Duodenal mucosa (tissue), 2 donors: ENCODE results near the gene PROKR1.
A peak's percentile ranks its signal among the peaks of the same experiment; 100 is the strongest.
"Not testable (repeated sequence)": the region's sequence is repeated elsewhere in the genome, so short reads cannot be mapped to it uniquely, and the experiment has no call there.

Experiments used
- H3K27ac ChIP-seq: one replicate; pipeline ENCODE4 v1.7.0; 2013; ENCODE audit warnings: low read depth, low read length
- H3K27me3 ChIP-seq, 2 donors: one replicate each; pipeline ENCODE4 v1.7.0; 2013; ENCODE audit warnings: low read length in 2 of 2, control low read depth in 1 of 2; ENCODE audit not compliant: insufficient read depth in 2 of 2, control insufficient read depth in 1 of 2
- H3K36me3 ChIP-seq, 2 donors: one replicate each; pipeline ENCODE4 v1.7.0; 2013; ENCODE audit warnings: low read length in 2 of 2, control low read depth in 1 of 2; ENCODE audit not compliant: insufficient read depth in 2 of 2, control insufficient read depth in 1 of 2
- H3K4me1 ChIP-seq, 2 donors: one replicate each; pipeline ENCODE4 v1.7.0; 2013; ENCODE audit warnings: low read length in 2 of 2, control low read depth in 1 of 2; ENCODE audit not compliant: insufficient read depth in 2 of 2, control insufficient read depth in 1 of 2
- H3K4me3 ChIP-seq, 2 donors: one replicate each; pipeline ENCODE4 v1.7.0; 2013; ENCODE audit warnings: low read length in 2 of 2, low read depth in 1 of 2
- H3K9ac ChIP-seq, 2 donors: one replicate each; pipeline ENCODE4 v1.7.0; 2013; ENCODE audit warnings: low read length in 2 of 2, low read depth in 1 of 2
- H3K9me3 ChIP-seq, 2 donors: one replicate each; pipeline ENCODE4 v1.7.0; 2013; ENCODE audit warnings: low read length in 2 of 2, control low read depth in 1 of 2; ENCODE audit not compliant: control insufficient read depth in 1 of 2

Gene PROKR1

DNA sequence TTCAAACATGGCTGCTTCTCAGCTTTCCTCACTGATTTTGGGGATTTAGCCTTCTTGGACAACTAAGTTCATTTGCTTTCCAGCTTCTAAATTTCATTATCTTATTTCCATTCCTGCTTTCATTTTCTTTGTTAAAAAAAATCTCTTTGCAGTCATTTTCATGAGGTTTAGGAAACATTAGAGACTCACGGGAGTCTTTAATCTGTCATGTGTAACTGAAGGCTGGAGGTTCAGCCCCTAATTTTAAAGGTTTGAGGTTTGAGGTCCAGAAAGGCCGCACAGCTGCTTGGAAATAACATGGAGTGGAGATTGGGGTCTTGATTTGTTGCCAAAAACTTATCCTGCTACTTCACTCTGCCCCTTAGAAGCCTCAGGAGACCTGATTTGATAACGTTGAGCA, 30.3 kb downstream of the PROKR1 start:
- H3K4me1 ChIP-seq, result no peaks in the 10 kb centered on the region
- no peaks in the 10 kb centered on the region for H3K27me3 ChIP-seq
- no peak overlapping the region for H3K9ac ChIP-seq
- no peaks in the 10 kb centered on the region for H3K36me3 ChIP-seq
- H3K27ac ChIP-seq, result no peak overlapping the region
- no peak overlapping the region for H3K4me3 ChIP-seq
- peaks cover 0 to 3% of the 10 kb centered on the region in 2 donors for H3K9me3 ChIP-seq

DNA sequence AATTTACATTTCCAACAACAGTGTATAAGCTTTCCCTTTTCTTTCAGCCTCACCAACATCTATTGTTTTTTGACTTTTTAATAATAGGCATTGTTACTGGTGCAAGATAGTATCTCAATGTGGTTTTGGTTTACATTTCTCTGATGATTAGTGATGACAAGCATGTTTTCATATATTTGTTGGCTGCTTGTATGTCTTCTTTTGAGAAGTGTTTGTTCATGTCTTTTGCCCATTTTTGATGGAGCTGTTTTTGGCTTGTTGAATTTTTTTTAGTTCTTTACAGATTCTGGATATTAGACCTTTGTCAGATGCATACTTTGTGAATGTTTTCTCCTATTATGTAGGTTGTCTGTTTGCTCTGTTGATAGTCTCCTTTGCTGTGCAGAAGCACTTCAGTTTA, 32.1 kb downstream of the PROKR1 start:
- Histone ChIP-seq H3K36me3 (no peaks in the 10 kb centered on the region), H3K9me3 (peaks cover 0 to 3% of the 10 kb centered on the region in 2 donors)

DNA sequence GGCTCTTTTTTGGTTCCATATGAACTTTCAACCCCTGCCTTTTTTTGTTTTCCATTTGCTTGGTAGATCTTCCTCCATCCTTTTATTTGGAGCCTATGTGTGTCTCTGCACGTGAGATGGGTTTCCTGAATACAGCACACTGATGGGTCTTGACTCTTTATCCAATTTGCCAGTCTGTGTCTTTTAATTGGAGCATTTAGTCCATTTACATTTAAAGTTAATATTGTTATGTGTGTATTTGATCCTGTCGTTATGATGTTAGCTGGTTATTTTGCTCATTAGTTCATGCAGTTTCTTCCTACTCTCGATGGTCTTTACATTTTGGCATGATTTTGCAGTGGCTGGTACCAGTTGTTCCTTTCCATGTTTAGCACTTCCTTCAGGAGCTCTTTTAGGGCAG, 34.5 kb downstream of the PROKR1 start:
- not testable (repeated sequence) for H3K27ac ChIP-seq, H3K4me3 ChIP-seq, H3K9me3 ChIP-seq, H3K4me1 ChIP-seq, H3K36me3 ChIP-seq, H3K9ac ChIP-seq, H3K27me3 ChIP-seq

More for the DNA sequence above, 32.1 kb downstream of the PROKR1 start:
- H3K4me1 ChIP-seq, result no peaks in the 10 kb centered on the region
- H3K27me3 ChIP-seq, result no peaks in the 10 kb centered on the region
- no peak overlapping the region for H3K4me3 ChIP-seq
- H3K27ac ChIP-seq, result no peak overlapping the region
- H3K9ac ChIP-seq, result no peak overlapping the region

DNA sequence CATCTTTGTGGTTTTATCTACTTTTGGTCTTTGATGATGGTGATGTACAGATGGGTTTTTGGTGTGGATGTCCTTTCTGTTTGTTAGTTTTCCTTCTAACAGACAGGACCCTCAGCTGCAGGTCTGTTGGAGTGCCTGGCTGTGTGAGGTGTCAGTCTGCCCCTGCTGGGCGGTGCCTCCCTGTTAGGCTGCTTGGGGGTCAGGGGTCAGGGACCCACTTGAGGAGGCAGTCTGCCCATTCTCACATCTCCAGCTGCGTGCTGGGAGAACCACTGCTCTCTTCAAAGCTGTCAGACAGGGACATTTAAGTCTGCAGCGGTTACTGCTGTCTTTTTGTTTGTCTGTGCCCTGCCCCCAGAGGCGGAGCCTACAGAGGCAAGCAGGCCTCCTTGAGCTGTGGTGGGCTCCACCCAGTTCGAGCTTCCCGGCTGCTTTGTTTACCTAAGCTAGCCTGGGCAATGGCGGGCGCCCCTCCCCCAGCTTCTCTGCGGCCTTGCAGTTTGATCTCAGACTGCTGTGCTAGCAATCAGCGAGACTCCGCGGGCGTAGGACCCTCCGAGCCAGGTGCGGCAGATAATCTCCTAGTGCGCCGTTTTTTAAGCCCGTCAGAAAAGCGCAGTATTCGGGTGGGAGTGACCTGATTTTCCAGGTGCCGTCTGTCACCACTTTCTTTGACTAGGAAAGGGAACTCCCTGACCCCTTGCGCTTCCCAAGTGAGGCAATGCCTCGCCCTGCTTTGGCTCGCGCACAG, 36.0 kb downstream of the PROKR1 start:
- not testable (repeated sequence) for H3K9ac ChIP-seq, H3K36me3 ChIP-seq, H3K4me1 ChIP-seq, H3K9me3 ChIP-seq, H3K27me3 ChIP-seq, H3K27ac ChIP-seq
- peak overlapping the region in 1 of 2 donors; percentile 36 for H3K4me3 ChIP-seq

DNA sequence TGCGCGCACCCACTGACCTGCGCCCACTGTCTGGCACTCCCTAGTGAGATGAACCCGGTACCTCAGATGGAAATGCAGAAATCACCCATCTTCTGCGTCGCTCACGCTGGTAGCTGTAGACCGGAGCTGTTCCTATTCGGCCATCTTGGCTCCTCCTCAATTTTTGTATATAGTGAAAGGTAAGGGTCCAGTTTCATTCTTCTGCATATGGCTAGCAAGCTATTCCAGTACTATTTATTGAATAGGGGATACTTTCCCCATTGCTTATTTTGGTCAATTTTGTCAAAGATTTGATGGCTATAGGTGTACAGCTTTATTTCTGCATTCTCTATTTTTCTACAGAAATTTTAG, 36.5 kb downstream of the PROKR1 start:
- H3K4me3 ChIP-seq, H3K27me3 ChIP-seq: not testable (repeated sequence)

DNA sequence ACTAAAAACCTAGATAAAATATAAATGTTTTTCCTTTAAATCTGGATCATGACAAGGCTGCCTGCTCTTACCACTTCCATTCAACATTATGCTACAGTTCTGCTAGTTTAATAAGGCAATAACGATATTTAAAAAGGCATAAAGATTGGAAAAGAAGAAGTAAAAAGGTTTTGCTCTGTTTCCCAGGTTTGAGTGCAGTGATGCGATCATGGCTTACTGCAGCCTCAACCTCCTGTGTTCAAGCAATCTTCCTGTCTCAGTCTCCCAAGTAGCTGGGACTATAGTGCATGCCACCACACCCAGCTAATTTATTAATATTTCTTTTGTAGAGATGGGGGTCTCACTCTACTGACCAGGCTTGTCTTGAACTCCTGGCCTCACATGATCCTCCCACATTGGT, 40.8 kb downstream of the PROKR1 start:
- Histone ChIP-seq H3K27ac (no peak overlapping the region), H3K4me1 (no peaks in the 10 kb centered on the region), H3K36me3 (no peaks in the 10 kb centered on the region), H3K9ac (no peak overlapping the region), H3K4me3 (no peak overlapping the region), H3K9me3 (no peaks in the 10 kb centered on the region), H3K27me3 (no peaks in the 10 kb centered on the region)

More for the DNA sequence above, 36.5 kb downstream of the PROKR1 start:
- H3K27ac ChIP-seq, H3K36me3 ChIP-seq, H3K9ac ChIP-seq, H3K4me1 ChIP-seq, H3K9me3 ChIP-seq: not testable (repeated sequence)

DNA sequence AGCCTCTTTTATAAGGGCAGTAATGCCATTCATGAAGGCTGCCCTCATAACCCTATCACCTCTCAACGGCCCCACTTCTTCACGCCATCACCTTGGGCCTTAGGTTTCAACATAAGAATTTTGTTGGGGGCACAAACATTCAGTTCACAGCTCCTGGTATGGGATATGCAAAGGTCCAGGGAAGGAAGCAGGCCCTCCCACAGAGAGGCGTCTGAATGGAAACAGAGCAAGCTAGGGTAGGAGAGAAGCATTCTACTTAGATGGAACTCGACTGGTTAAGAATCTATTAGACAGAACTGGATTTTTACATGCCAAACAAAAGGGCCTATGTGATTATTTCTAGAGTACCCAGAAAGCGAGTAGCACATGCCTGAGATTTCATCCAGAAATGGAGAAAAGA, 42.8 kb downstream of the PROKR1 start:
- no peaks in the 10 kb centered on the region for H3K4me1 ChIP-seq
- no peaks in the 10 kb centered on the region for H3K36me3 ChIP-seq
- H3K4me3 ChIP-seq, result no peak overlapping the region
- H3K27ac ChIP-seq, result no peak overlapping the region
- no peaks in the 10 kb centered on the region for H3K9me3 ChIP-seq
- no peaks in the 10 kb centered on the region for H3K27me3 ChIP-seq
- no peak overlapping the region for H3K9ac ChIP-seq

DNA sequence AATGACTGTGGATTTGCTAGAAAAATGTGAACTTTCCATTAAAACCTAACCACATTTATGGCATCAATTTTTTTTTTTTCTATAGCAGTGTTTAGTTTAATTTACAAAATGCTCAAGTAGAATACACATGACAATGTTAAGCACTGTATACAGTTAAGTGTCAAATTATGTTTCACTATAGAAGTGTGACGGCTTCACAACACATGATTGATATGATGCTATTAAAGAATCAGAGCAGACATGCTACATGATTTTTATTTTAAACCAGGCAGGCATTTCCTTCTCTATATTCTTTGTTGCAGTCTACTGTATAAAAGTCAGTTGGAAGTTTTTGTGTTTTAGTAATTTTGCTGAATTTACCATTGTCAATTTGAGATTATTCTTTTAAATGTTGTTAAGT, 43.6 kb downstream of the PROKR1 start:
- Histone ChIP-seq H3K27me3 (no peaks in the 10 kb centered on the region), H3K9me3 (no peaks in the 10 kb centered on the region), H3K36me3 (no peaks in the 10 kb centered on the region), H3K4me1 (no peaks in the 10 kb centered on the region), H3K4me3 (no peak overlapping the region), H3K27ac (no peak overlapping the region), H3K9ac (no peak overlapping the region)

DNA sequence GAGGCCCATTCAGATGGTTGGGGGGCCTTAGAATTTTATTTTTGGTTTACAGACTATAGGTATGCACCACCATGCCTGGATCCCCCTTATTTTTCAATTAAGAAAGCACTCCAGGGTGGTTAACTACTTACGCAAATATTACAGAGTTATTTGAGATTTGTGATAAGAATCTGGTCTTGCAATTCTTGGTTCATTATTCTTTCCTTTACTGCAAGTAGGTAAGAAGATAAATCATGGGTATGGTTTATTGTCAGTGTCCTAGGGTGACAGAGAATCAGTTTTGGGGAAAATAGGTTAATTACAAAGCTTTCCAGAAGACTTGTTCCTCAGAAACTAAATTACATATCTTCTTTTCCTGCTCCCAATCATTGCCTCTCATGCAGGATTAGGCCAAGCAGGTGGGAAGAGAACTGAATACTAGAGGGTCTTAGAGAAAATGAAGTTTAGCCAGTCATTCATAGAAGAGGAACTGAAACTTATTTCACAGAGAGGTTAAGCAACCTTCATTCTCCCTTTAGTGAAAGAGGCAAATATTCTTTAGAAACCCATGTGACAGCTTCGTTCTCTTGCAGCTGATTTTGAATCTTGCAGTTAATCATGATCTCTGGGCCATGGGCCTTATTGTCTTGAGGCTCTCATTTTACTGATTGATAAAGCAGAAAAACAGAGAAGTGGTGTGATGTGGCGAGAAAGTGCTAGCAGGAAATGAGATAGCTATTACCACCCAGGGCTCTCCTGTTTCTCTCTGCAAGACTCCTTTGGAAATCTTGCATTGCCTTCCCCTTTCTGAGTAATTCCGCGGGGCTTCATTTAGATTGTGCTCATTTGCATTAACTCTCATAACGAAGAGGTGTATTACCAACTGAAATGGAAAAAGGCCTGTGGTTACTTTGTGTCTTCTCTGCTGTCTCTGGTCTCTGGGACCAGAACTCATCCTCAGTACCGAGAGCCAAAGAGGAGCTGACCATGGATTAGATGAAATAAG, 46.5 kb downstream of the PROKR1 start:
- no peaks in the 10 kb centered on the region for H3K27me3 ChIP-seq
- H3K4me1 ChIP-seq, result no peaks in the 10 kb centered on the region
- H3K4me3 ChIP-seq, result no peak overlapping the region
- no peak overlapping the region for H3K9ac ChIP-seq
- no peaks in the 10 kb centered on the region for H3K9me3 ChIP-seq
- no peaks in the 10 kb centered on the region for H3K36me3 ChIP-seq
- H3K27ac ChIP-seq, result no peak overlapping the region

DNA sequence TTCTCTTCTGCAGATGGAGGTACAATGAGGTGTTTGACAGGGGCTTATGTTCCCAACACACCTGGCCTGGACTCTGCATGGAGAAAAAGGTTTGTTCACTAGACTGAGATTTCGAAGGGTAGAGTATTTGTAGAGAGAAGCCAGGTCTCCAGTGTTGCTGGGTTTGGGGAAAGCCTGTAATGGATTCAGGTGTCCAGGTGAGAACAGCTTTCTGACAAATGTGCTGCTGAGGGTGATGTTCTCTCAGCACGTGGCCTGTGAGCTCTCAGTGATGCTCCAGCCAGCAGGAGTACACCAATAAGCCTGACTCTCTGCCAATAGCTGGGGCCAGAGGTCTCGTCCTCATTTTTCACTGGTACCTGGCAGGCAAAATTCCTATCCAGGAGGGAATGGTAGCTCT, 47.5 kb downstream of the PROKR1 start:
- H3K27ac ChIP-seq, result no peak overlapping the region
- H3K9me3 ChIP-seq, result no peaks in the 10 kb centered on the region
- H3K27me3 ChIP-seq, result no peaks in the 10 kb centered on the region
- H3K9ac ChIP-seq, result no peak overlapping the region
- H3K4me3 ChIP-seq, result no peak overlapping the region
- H3K4me1 ChIP-seq, result no peaks in the 10 kb centered on the region
- H3K36me3 ChIP-seq, result no peaks in the 10 kb centered on the region
